OCI-LY1 (cell line): ENCODE data around the gene SPTLC2.

ENCODE experiments used
- H2AFZ ChIP-seq: fragments of 200-600 bp; sonication (generic), shearing (Covaris generic); 2 replicates; pipeline ENCODE4 v1.6.0; 2014; ENCODE audit warnings: antibody characterized with exemption, mild to moderate bottlenecking, low read length
- H3F3A ChIP-seq: fragments of 200-600 bp; sonication (generic), shearing (Covaris generic); 2 replicates; pipeline ENCODE4 v1.6.0; 2014; ENCODE audit warnings: mild to moderate bottlenecking, antibody characterized with exemption, low read length, moderate library complexity; ENCODE audit not compliant: insufficient read depth
- H3K27ac ChIP-seq: fragments of 200-600 bp; sonication (generic); 2 replicates; pipeline ENCODE4 v1.5.1; 2014; ENCODE audit warnings: low read length, mixed run types, mild to moderate bottlenecking, low read depth; ENCODE audit not compliant: poor library complexity, severe bottlenecking
- H3K27me3 ChIP-seq: fragments of 200-600 bp; sonication (generic); 2 replicates; pipeline ENCODE4 v1.6.0; 2014; ENCODE audit warnings: antibody characterized with exemption, mild to moderate bottlenecking, low read length, moderate library complexity; ENCODE audit not compliant: insufficient read depth
- H3K36me3 ChIP-seq: fragments of 200-600 bp; sonication (generic); 2 replicates; pipeline ENCODE4 v1.6.1; 2014; ENCODE audit warnings: mild to moderate bottlenecking, antibody characterized with exemption, low read length, moderate library complexity, mixed read lengths; ENCODE audit not compliant: insufficient read depth
- H3K4me1 ChIP-seq: fragments of 200-600 bp; sonication (generic); 2 replicates; pipeline ENCODE4 v1.5.1; 2014; ENCODE audit warnings: mild to moderate bottlenecking, low read length, moderate library complexity; ENCODE audit not compliant: insufficient read depth, severe bottlenecking
- H3K4me2 ChIP-seq: fragments of 200-600 bp; sonication (generic), shearing (Covaris generic); 2 replicates; pipeline ENCODE4 v1.6.1; 2014; ENCODE audit warnings: low read length
- H3K4me3 ChIP-seq: fragments of 200-600 bp; sonication (generic); 2 replicates; pipeline ENCODE4 v1.5.1; 2014; ENCODE audit warnings: low read length, low read depth, mild to moderate bottlenecking, mixed read lengths; ENCODE audit not compliant: poor library complexity, severe bottlenecking
- H3K79me2 ChIP-seq: fragments of 200-600 bp; shearing (Covaris generic); 2 replicates; pipeline ENCODE4 v1.6.1; 2016; ENCODE audit warnings: mixed run types, low read length, mixed read lengths; ENCODE audit not compliant: insufficient read depth
- H3K9ac ChIP-seq: fragments of 200-600 bp; sonication (generic), shearing (Covaris generic); 2 replicates; pipeline ENCODE4 v1.6.1; 2014; ENCODE audit warnings: mild to moderate bottlenecking, low read length, mixed read lengths
- H3K9me2 ChIP-seq: fragments of 200-600 bp; sonication (generic), shearing (Covaris generic); 2 replicates; pipeline ENCODE4 v1.6.1; 2014; ENCODE audit warnings: low read depth, mild to moderate bottlenecking, low read length, mixed read lengths
- H3K9me3 ChIP-seq: fragments of 200-600 bp; shearing (Covaris generic); 2 replicates; pipeline ENCODE4 v1.6.1; 2014; ENCODE audit warnings: low read length, mixed read lengths
- H4K20me1 ChIP-seq: fragments of 200-600 bp; sonication (generic), shearing (Covaris generic); 2 replicates; pipeline ENCODE4 v1.6.0; 2016; ENCODE audit warnings: mild to moderate bottlenecking, low read length; ENCODE audit not compliant: insufficient read depth
- CTCF ChIP-seq: fragments of 200-600 bp; sonication (generic), shearing (Covaris generic); IDR thresholded peaks from 2 replicates; pipeline ENCODE4 v1.5.1; 2017; ENCODE audit warnings: mild to moderate bottlenecking, antibody characterized with exemption, low read length, moderate library complexity, mixed read lengths
- EZH2 ChIP-seq: fragments of 200-600 bp; sonication (generic), shearing (Covaris generic); IDR thresholded peaks from 2 replicates; pipeline ENCODE4 v1.8.0; 2017; ENCODE audit warnings: borderline replicate concordance, mixed run types, mild to moderate bottlenecking, antibody characterized with exemption, low read length, moderate library complexity, mixed read lengths

Gene SPTLC2

DNA sequence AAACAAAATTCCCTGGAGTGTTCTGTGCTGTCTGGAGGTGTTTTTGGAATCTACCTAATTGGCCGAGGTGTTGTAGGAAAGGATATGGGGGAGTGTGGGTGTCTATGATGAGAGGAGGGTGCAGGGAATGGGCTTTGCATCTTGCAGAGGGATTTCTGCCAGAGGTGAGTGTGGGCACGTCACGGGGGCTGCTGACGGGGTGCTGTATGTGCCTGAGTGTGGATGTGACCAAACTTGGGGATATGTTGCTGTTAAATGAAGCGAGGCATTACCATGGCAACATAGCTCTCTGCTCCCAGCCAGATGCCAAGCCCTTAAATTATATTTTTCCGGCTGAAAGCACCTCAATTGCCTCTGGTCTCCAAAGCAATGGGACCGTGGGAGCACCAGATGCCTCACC is 44.3 kb upstream of the SPTLC2 start:
- Histone ChIP-seq H4K20me1 (no peaks in the 10 kb centered on the region), H2AFZ (no peak overlapping the region), H3F3A (no peaks in the 10 kb centered on the region), H3K9ac (no peak overlapping the region), H3K4me1 (peaks cover 6% of the 10 kb centered on the region), H3K9me2 (no peaks in the 10 kb centered on the region), H3K27ac (no peak overlapping the region), H3K4me2 (no peak overlapping the region), H3K27me3 (no peaks in the 10 kb centered on the region), H3K79me2 (no peaks in the 10 kb centered on the region), H3K4me3 (no peak overlapping the region), H3K9me3 (no peaks in the 10 kb centered on the region), H3K36me3 (no peaks in the 10 kb centered on the region)
- TF ChIP-seq EZH2 (no peak), CTCF (no peak)

DNA sequence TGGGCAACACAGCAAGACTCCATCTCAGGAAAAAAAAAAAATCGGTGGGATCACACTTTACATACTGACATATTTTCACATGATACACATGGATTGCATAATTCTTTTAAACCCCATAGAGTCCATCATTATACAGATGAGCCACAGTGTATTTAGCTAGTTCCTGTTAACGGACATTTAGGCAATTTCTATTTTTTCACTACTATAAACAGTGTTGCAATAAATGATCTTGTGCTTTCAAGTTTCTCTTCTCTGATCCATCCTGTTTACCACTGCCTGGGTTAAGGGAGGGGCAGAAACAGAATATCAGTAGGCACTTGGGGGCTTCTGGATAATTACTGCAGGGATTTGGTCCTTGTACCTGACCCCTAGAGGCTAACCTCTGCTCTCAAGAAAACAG is 43.4 kb upstream of the SPTLC2 start:
- Histone ChIP-seq H3K4me3 (no peak overlapping the region), H3K4me1 (peaks cover 7% of the 10 kb centered on the region), H3K79me2 (no peaks in the 10 kb centered on the region), H4K20me1 (no peaks in the 10 kb centered on the region), H3F3A (no peaks in the 10 kb centered on the region), H3K9ac (no peak overlapping the region), H3K9me2 (no peaks in the 10 kb centered on the region), H3K4me2 (no peak overlapping the region), H3K27me3 (no peaks in the 10 kb centered on the region), H2AFZ (no peak overlapping the region), H3K36me3 (no peaks in the 10 kb centered on the region), H3K27ac (no peak overlapping the region), H3K9me3 (no peaks in the 10 kb centered on the region)
- TF ChIP-seq CTCF (no peak), EZH2 (no peak)

GRCh38 chr14:77657280-77657679 is 40.8 kb upstream of the SPTLC2 start:
- H3K9me2 ChIP-seq: no peaks in the 10 kb centered on the region
- H3K79me2 ChIP-seq: no peaks in the 10 kb centered on the region
- no peaks in the 10 kb centered on the region for H3K36me3 ChIP-seq
- no peak overlapping the region for H3K4me3 ChIP-seq
- H3K4me2 ChIP-seq: no peak overlapping the region
- H3F3A ChIP-seq: no peaks in the 10 kb centered on the region
- H3K27me3 ChIP-seq: no peaks in the 10 kb centered on the region
- H3K4me1 ChIP-seq: peaks cover 29% of the 10 kb centered on the region
- H3K9me3 ChIP-seq: no peaks in the 10 kb centered on the region
- TF ChIP-seq CTCF: no peak
- H2AFZ ChIP-seq: no peak overlapping the region
- H3K27ac ChIP-seq: no peak overlapping the region
- H4K20me1 ChIP-seq: no peaks in the 10 kb centered on the region
- H3K9ac ChIP-seq: no peak overlapping the region
